IPS DF 6.9 (cell line): ENCODE results near the gene RRP1.
"Not testable (repeated sequence)": the region's sequence is repeated elsewhere in the genome, so short reads cannot be mapped to it uniquely, and the experiment has no call there.

ENCODE experiments used
- DNase-seq: peaks from one replicate; pipeline ENCODE4 v3.0.0-alpha.2; 2013; ENCODE audit warnings: low read depth, low spot score
- H3K27ac ChIP-seq: one replicate; pipeline ENCODE4 v1.5.1; 2013; ENCODE audit warnings: low read length, control low read depth
- H3K27me3 ChIP-seq: 2 replicates; pipeline ENCODE4 v1.6.1; 2013; ENCODE audit warnings: mild to moderate bottlenecking, low read length; ENCODE audit not compliant: control insufficient read depth, insufficient read depth
- H3K36me3 ChIP-seq: 2 replicates; pipeline ENCODE4 v1.6.1; 2013; ENCODE audit warnings: low read length; ENCODE audit not compliant: control insufficient read depth, insufficient read depth
- H3K4me1 ChIP-seq: 2 replicates; pipeline ENCODE4 v1.6.1; 2013; ENCODE audit warnings: low read length; ENCODE audit not compliant: control insufficient read depth, insufficient read depth
- H3K4me3 ChIP-seq: 2 replicates; pipeline ENCODE4 v1.5.1; 2013; ENCODE audit warnings: mild to moderate bottlenecking, low read length
- H3K9me3 ChIP-seq: 2 replicates; pipeline ENCODE4 v1.6.1; 2013; ENCODE audit warnings: low read length, inconsistent platforms; ENCODE audit not compliant: control insufficient read depth, insufficient read depth
- WGBS: extraction: QIAGEN DNeasy Blood & Tissue Kit; methylation state at CpG from one replicate; pipeline ENCODE4 v1.1.7; 2013; ENCODE audit warnings: mixed read lengths, missing lambda C conversion rate; ENCODE audit not compliant: insufficient read length, insufficient coverage; 5-methylcytosine and 5-hydroxymethylcytosine counted together

The RRP1 gene

DNA sequence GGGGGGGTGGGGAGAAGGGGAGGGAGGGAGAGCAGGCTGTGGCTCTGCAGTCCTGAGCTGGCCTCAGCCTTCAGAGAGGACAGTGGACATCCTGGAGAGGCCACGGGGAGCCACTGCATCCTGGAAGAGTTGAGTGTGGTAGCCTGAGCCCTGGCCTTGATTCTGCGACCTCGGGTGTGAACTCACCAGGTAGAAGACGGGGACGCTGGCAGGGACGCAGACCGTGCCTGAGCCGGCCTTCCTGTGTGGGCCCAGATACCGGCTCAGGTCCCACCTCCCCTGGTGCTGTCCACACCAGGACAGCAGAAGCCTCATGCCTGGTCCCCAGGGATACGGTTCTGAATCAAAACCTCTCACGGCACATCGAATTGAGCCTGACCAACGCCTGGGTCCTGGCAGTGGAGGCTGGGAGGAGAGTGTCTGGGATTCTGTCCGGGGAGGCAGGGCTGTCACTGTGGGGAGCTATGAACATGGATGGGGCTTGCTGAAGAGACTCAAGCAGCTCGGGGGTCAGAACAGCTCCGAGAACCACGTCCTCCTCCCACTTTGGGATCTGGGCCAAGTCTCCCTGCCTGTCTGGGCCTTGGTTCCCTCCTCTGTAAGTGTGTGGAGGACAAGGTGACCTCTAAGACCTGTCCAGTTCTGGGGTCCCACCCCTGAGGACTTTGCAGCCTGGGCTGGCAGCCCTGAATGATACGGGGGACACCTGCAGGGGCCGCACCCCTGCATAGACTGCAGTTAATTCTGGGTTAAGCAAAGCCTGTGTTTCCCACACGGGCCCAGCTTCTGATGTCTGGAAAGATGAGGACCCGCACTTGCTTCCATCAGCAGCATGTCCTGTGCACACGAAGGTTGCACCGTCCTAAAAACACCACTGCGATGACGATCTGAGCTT lies 30.4 kb downstream of the RRP1 start:
- no peak overlapping the region for H3K27ac ChIP-seq
- no peak for DNase-seq
- no CpG with 5 or more reads among the region's 25 CpGs for WGBS

DNA sequence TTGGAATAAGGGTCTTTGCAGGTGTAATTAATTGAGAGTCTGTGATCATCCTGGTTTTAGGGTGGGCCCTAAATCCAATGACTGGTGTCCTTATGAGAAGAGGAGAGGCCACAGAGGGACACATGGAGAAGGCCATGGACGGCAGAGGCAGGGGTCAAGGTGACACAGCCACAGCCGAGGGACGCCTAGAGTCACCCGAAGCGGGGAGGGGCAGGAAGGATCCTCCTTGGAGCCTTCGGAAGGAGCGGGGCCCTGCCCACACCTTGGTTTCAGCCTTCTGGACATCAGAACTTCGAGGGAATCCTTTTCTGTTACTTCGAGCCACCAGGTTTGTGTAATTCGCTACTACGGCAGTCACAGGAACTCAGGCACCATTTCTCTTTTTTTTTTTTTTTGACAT lies 31.1 kb downstream of the RRP1 start:
- no peaks in the 10 kb centered on the region for H3K27me3 ChIP-seq
- DNase-seq: no peak
- H3K4me1 ChIP-seq: no peaks in the 10 kb centered on the region; the same call in 1 of the 2 replicates
- H3K9me3 ChIP-seq: no peaks in the 10 kb centered on the region
- no peak overlapping the region for H3K27ac ChIP-seq
- WGBS: no CpG with 5 or more reads among the region's 11 CpGs
- peaks cover 3% of the 10 kb centered on the region; the same call in 1 of the 2 replicates for H3K36me3 ChIP-seq
- H3K4me3 ChIP-seq: no peak overlapping the region

More for the DNA sequence above, 30.4 kb downstream of the RRP1 start:
- peaks cover 3% of the 10 kb centered on the region; the same call in 1 of the 2 replicates for H3K36me3 ChIP-seq
- H3K27me3 ChIP-seq: no peaks in the 10 kb centered on the region
- H3K4me1 ChIP-seq: no peaks in the 10 kb centered on the region; the same call in none of the 2 replicates
- H3K9me3 ChIP-seq: no peaks in the 10 kb centered on the region
- no peak overlapping the region for H3K4me3 ChIP-seq

DNA sequence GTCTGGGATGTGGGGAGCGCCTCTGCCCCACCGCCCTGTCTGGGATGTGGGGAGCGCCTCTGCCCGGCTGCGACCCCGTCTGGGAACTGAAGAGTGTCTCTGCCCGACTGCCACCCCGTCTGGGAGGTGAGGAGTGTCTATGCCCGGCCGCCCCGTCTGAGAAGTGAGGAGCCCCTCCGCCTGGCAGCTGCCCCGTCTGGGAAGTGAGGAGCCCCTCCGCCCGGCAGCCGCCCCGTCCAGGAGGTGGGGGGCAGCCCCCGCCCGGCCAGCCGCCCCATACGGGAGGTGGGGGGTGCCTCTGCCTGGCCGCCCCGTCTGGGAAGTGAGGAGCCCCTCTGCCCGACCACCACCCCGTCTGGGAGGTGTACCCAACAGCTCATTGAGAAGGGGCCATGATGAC lies 32.8 kb downstream of the RRP1 start:
- not testable (repeated sequence) for H3K27ac ChIP-seq, H3K27me3 ChIP-seq, H3K4me1 ChIP-seq, H3K9me3 ChIP-seq, H3K36me3 ChIP-seq, DNase-seq, H3K4me3 ChIP-seq
- WGBS: no CpG with 5 or more reads among the region's 25 CpGs

- H3K4me1 ChIP-seq, H3K36me3 ChIP-seq, H3K27ac ChIP-seq, H3K4me3 ChIP-seq, H3K9me3 ChIP-seq, DNase-seq, H3K27me3 ChIP-seq: not testable (repeated sequence)
- no CpG with 5 or more reads among the region's 5 CpGs for WGBS
Observed at GRCh38 chr21:43822741-43823140, 33.4 kb downstream of the RRP1 start.

DNA sequence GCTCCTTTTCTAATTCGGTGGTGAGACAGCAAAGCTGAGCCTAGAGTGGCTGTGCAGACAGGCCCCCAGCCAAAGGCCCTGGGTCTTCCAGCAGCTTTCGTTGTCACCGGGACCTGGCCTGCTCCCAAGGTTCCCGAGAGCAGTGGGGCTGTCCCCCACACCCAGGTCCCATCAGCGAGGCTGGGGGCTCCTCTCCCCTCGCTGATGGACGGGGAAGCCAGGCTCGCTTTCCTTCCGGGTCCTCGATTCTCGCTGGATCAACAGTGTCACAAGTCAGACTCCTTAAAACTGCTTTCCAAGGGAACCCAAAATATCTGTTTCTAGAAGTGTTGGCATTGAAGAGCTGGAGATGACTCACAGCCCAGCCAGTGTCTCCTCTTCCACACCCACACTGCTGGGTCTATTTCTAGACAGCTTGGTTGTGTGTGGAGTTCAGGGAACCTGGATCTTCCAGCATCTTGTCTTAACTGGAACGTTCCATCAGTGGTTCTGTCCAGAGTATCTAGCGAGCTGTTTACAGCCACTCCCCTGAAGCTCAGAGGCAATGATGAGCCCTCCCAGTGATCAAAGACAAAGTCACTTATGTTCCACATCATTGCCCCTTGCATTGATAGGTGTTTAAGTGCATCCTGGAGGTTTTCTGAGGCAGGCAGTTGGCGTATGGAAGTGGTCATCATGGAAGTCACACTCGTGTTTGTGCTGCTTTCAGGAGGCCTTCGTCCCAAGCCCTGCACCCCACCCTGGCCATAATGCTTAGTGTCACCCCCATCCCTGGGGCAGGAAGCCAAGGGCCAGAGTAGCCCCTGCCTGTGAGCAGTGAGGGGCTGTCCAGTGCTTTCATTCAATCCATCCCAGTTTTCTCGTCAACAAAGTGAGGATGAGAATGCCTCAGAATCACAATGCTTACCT lies 35.2 kb downstream of the RRP1 start:
- DNase-seq: no peak

GRCh38 chr21:43825242-43825935 lies 36.0 kb downstream of the RRP1 start:
- Histone ChIP-seq H3K4me1 (peaks cover 4% of the 10 kb centered on the region; the same call in 1 of the 2 replicates), H3K4me3 (no peak overlapping the region), H3K36me3 (no peaks in the 10 kb centered on the region), H3K9me3 (no peaks in the 10 kb centered on the region), H3K27me3 (no peaks in the 10 kb centered on the region), H3K27ac (no peak overlapping the region)
- WGBS: no CpG with 5 or more reads among the region's 24 CpGs
- DNase-seq: no peak

More for the DNA sequence above, 35.2 kb downstream of the RRP1 start:
- peaks cover 4% of the 10 kb centered on the region; the same call in 1 of the 2 replicates for H3K4me1 ChIP-seq
- H3K36me3 ChIP-seq: no peaks in the 10 kb centered on the region
- no peaks in the 10 kb centered on the region for H3K27me3 ChIP-seq
- no peaks in the 10 kb centered on the region for H3K9me3 ChIP-seq
- no CpG with 5 or more reads among the region's 17 CpGs for WGBS
- H3K27ac ChIP-seq: no peak overlapping the region
- H3K4me3 ChIP-seq: no peak overlapping the region

- Histone ChIP-seq H3K9me3 (no peaks in the 10 kb centered on the region), H3K4me3 (no peak overlapping the region), H3K36me3 (no peaks in the 10 kb centered on the region), H3K27me3 (no peaks in the 10 kb centered on the region), H3K27ac (no peak overlapping the region), H3K4me1 (peaks cover 4% of the 10 kb centered on the region; the same call in 1 of the 2 replicates)
- DNase-seq: no peak
- no CpG with 5 or more reads among the region's 31 CpGs for WGBS
Observed at GRCh38 chr21:43825936-43826622, 36.7 kb downstream of the RRP1 start.

DNA sequence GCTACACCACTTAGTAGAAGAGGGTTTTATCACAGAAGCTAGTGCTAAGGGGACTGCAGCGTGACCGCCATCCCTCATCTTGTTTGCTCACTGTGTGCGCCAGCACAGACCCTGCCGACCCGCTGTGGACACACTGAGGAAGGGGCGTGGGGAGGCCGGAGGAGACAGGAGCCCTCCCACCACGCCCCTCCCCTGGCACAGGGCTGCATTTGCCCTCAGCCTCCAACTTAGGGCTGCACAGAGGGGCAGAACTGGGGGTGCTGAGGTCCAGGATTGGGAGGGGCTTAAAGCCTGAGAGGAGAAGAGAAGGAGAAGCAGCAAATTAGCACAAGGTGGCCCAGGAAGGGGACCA lies 37.2 kb downstream of the RRP1 start:
- no CpG with 5 or more reads among the region's 8 CpGs for WGBS
- no peak overlapping the region for H3K4me3 ChIP-seq
- no peak for DNase-seq
- H3K27ac ChIP-seq: no peak overlapping the region
- no peaks in the 10 kb centered on the region for H3K9me3 ChIP-seq
- no peaks in the 10 kb centered on the region for H3K36me3 ChIP-seq
- H3K27me3 ChIP-seq: no peaks in the 10 kb centered on the region
- H3K4me1 ChIP-seq: peaks cover 4% of the 10 kb centered on the region; the same call in 1 of the 2 replicates

- WGBS: no CpG with 5 or more reads among the region's 18 CpGs
- Histone ChIP-seq H3K36me3 (no peaks in the 10 kb centered on the region), H3K4me1 (peaks cover 4% of the 10 kb centered on the region; the same call in 1 of the 2 replicates), H3K27me3 (no peaks in the 10 kb centered on the region), H3K9me3 (no peaks in the 10 kb centered on the region), H3K4me3 (no peak overlapping the region), H3K27ac (no peak overlapping the region)
- no peak for DNase-seq
Observed at GRCh38 chr21:43827015-43827611, 37.7 kb downstream of the RRP1 start.
